ENCODE data around the gene OR2V2. TPM values are rescaled to one million over a fixed set of nuclear protein-coding genes. Genes with fewer than 3 reads are reported as not detected.

The OR2V2 gene
- polyA plus RNA-seq, 1 of the 3 experiments (the other 2 are of a cell fraction): not detected

GRCh38 chr5:181187500-181188213, 40.3 kb downstream of the OR2V2 start (continued):
- TF ChIP-seq CTCF (IDR thresholded peaks at IDR 0.05) (peak; percentile 51), JUND (IDR thresholded peaks at IDR 0.05) (no peak), GATA2 (CRISPR knock-in tag; IDR thresholded peaks at IDR 0.05) (no peak), SIN3A (IDR thresholded peaks at IDR 0.05; ENCODE audit: borderline replicate concordance, low read depth, low read length) (no peak; the same call in 1 of the 2 replicates), TEAD4 (IDR thresholded peaks at IDR 0.05; ENCODE audit: borderline replicate concordance, insufficient read depth) (peak; percentile 93), GABPA (IDR thresholded peaks at IDR 0.05; ENCODE audit: low read depth) (no peak), RAD21 (IDR thresholded peaks at IDR 0.05; ENCODE audit: low read length) (no peak), ELF1 (IDR thresholded peaks at IDR 0.05) (no peak), RFX5 (IDR thresholded peaks at IDR 0.05; ENCODE audit: low read length) (no peak), FOSL2 (IDR thresholded peaks at IDR 0.05; ENCODE audit: borderline replicate concordance, low read depth) (peak; percentile 73), MEF2A (IDR thresholded peaks at IDR 0.05; ENCODE audit: borderline replicate concordance, low read depth) (no peak), RXRA (IDR thresholded peaks at IDR 0.05; ENCODE audit: borderline replicate concordance, low read depth) (no peak), RCOR1 (IDR thresholded peaks at IDR 0.05; ENCODE audit: low read length) (peak; percentile 84), POLR2AphosphoS5 (IDR thresholded peaks at IDR 0.05; ENCODE audit: low read depth, low read length) (no peak)
- TF ChIP-seq, protein P1, sequence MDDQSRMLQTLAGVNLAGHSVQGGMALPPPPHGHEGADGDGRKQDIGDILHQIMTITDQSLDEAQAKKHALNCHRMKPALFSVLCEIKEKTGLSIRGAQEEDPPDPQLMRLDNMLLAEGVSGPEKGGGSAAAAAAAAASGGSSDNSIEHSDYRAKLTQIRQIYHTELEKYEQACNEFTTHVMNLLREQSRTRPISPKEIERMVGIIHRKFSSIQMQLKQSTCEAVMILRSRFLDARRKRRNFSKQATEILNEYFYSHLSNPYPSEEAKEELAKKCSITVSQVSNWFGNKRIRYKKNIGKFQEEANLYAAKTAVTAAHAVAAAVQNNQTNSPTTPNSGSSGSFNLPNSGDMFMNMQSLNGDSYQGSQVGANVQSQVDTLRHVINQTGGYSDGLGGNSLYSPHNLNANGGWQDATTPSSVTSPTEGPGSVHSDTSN (IDR thresholded peaks at IDR 0.05): no peak
- TF ChIP-seq, protein P2, sequence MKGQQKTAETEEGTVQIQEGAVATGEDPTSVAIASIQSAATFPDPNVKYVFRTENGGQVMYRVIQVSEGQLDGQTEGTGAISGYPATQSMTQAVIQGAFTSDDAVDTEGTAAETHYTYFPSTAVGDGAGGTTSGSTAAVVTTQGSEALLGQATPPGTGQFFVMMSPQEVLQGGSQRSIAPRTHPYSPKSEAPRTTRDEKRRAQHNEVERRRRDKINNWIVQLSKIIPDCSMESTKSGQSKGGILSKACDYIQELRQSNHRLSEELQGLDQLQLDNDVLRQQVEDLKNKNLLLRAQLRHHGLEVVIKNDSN (IDR thresholded peaks at IDR 0.05; ENCODE audit: borderline replicate concordance, low read depth): no peak

GRCh38 chr5:181188700-181189362, 41.4 kb downstream of the OR2V2 start:
- CTCF ChIA-PET: interaction anchor here (1.0 to 7.4 kb wide), 8 partner anchors 13 to 73 kb away, joined by 3 to 72 read pairs (median 4); partner anchors contain the start of genes TRIM41 and TRIM7
- Histone ChIP-seq H3K4me2 (peak overlapping the region; percentile 94), H3K4me3 (ENCODE audit: low read depth in 2 of 2, low read length in 1 of 2) (peak overlapping the region; percentile 91 to 98), H4K20me1 (ENCODE audit: insufficient read depth) (no peaks in the 10 kb centered on the region), H3F3A (replicated peaks; ENCODE audit: insufficient read depth) (peaks cover 27% of the 10 kb centered on the region), H2AFZ (ENCODE audit: low read depth) (peak overlapping the region; percentile 94), H3K79me2 (ENCODE audit: insufficient read depth) (peaks cover 6% of the 10 kb centered on the region; the same call in 1 of the 2 replicates), H3K4me1 (ENCODE audit: control insufficient read depth in 1 of 2, insufficient read depth in 2 of 2, low read depth in 1 of 2, low read length in 1 of 2) (peaks cover 0 to 10% of the 10 kb centered on the region in 2 experiments; a peak in 1 of 4 replicates), H3K27me3 (ENCODE audit: insufficient read depth) (no peaks in the 10 kb centered on the region), H3K27ac (ENCODE audit: low read depth in 2 of 2, low read length in 1 of 2) (peak overlapping the region; percentile 77 to 83), H3K9me3 (no peaks in the 10 kb centered on the region), H3K36me3 (replicated peaks in 1 of 2; ENCODE audit: control insufficient read depth in 1 of 2, insufficient read depth in 2 of 2, low read length in 1 of 2) (no peaks in the 10 kb centered on the region), H3K9me2 (no peaks in the 10 kb centered on the region), H3K9ac (peak overlapping the region; percentile 74)
- POLR2A ChIA-PET: interaction anchor here (2.6 kb wide), 1 partner anchor 35 kb away, joined by 11 read pairs; no protein-coding TSS in a partner anchor
- under 1% methylated on average over 34 of the region's 35 CpGs for WGBS (ENCODE audit: low lambda C conversion rate)
- DNase-seq: peak; percentile 47
- no peak for TF ChIP-seq FOXJ3 (CRISPR knock-in tag; IDR thresholded peaks at IDR 0.05)
- TF ChIP-seq CHD2 (IDR thresholded peaks at IDR 0.05; ENCODE audit: low read length, partially characterized antibody): peak; percentile 10
- peak; percentile 44; the same call in 1 of the 2 replicates for TF ChIP-seq RCOR1 (IDR thresholded peaks at IDR 0.05; ENCODE audit: low read length)
- no peak for TF ChIP-seq USF2 (IDR thresholded peaks at IDR 0.05; ENCODE audit: borderline replicate concordance, low read depth, low read length)
- no peak for TF ChIP-seq MEF2A (IDR thresholded peaks at IDR 0.05; ENCODE audit: borderline replicate concordance, low read depth)
- TF ChIP-seq MAX (IDR thresholded peaks at IDR 0.05; ENCODE audit: low read depth): 0 out of 2 replicates have a peak, but pooled peaks have one; percentile 1
- TF ChIP-seq FOXM1 (IDR thresholded peaks at IDR 0.05; ENCODE audit: low read depth): no peak
- TF ChIP-seq TAF1 (IDR thresholded peaks at IDR 0.05; ENCODE audit: borderline replicate concordance, low read depth, low read length): peak; percentile 19; the same call in 1 of the 2 replicates
- TF ChIP-seq SMC3 (IDR thresholded peaks at IDR 0.05; ENCODE audit: low read depth, low read length): no peak
- TF ChIP-seq POLR2AphosphoS5 (IDR thresholded peaks at IDR 0.05; ENCODE audit: low read depth, low read length): no peak
- 0 out of 2 replicates have a peak, but pooled peaks have one; percentile 36 for TF ChIP-seq SIN3A (IDR thresholded peaks at IDR 0.05; ENCODE audit: borderline replicate concordance, low read depth, low read length)
- TF ChIP-seq TEAD4 (IDR thresholded peaks at IDR 0.05; ENCODE audit: borderline replicate concordance, insufficient read depth): peak; percentile 80
- 0 out of 2 replicates have a peak, but pooled peaks have one; percentile 37 for TF ChIP-seq YY1 (IDR thresholded peaks at IDR 0.05; ENCODE audit: low read depth)

Measured in SK-N-SH (cell line).